ENCODE data around the gene NAGPA.

- TF ChIP-seq CTCF (IDR thresholded peaks at IDR 0.05) (no peak), POLR2A (IDR thresholded peaks at IDR 0.05) (no peak)
These were observed 49.4 kb downstream of the NAGPA start for GRCh38 chr16:4984174-4984990.
